ENCODE measurements around the gene GJB3.

The GJB3 gene

GRCh38 chr1:34828611-34829010 is 47.6 kb downstream of the GJB3 start:
- no peak overlapping the region for H3K27ac ChIP-seq (ENCODE audit: low read depth, low read length)
- no peaks in the 10 kb centered on the region for H3K79me2 ChIP-seq (ENCODE audit: control insufficient read depth, low read length)

GRCh38 chr1:34829250-34829649 is 48.2 kb downstream of the GJB3 start:
- Histone ChIP-seq H3K27me3 (ENCODE audit: control insufficient read depth, low read length) (no peaks in the 10 kb centered on the region), H3K36me3 (ENCODE audit: control insufficient read depth, low read length) (no peaks in the 10 kb centered on the region), H4K20me1 (ENCODE audit: control insufficient read depth, insufficient read depth, low read depth, low read length) (no peaks in the 10 kb centered on the region), H3K4me1 (ENCODE audit: control insufficient read depth, low read length) (no peaks in the 10 kb centered on the region), H3K9me2 (replicated peaks; ENCODE audit: control insufficient read depth, low read length) (no peaks in the 10 kb centered on the region), H3K4me3 (ENCODE audit: low read length) (no peak overlapping the region), H3K27ac (ENCODE audit: low read depth, low read length) (no peak overlapping the region), H3K9me3 (ENCODE audit: control insufficient read depth, insufficient read depth, low read length) (no peaks in the 10 kb centered on the region), H3K79me2 (ENCODE audit: control insufficient read depth, low read length) (no peaks in the 10 kb centered on the region), H3F3A (ENCODE audit: control insufficient read depth, insufficient read depth) (no peaks in the 10 kb centered on the region), H3K4me2 (ENCODE audit: low read length) (no peak overlapping the region)
- TF ChIP-seq EZH2phosphoT487 (IDR thresholded peaks at IDR 0.05; ENCODE audit: borderline replicate concordance, low read length) = no peak
- TF ChIP-seq, protein P1, sequence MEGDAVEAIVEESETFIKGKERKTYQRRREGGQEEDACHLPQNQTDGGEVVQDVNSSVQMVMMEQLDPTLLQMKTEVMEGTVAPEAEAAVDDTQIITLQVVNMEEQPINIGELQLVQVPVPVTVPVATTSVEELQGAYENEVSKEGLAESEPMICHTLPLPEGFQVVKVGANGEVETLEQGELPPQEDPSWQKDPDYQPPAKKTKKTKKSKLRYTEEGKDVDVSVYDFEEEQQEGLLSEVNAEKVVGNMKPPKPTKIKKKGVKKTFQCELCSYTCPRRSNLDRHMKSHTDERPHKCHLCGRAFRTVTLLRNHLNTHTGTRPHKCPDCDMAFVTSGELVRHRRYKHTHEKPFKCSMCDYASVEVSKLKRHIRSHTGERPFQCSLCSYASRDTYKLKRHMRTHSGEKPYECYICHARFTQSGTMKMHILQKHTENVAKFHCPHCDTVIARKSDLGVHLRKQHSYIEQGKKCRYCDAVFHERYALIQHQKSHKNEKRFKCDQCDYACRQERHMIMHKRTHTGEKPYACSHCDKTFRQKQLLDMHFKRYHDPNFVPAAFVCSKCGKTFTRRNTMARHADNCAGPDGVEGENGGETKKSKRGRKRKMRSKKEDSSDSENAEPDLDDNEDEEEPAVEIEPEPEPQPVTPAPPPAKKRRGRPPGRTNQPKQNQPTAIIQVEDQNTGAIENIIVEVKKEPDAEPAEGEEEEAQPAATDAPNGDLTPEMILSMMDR (IDR thresholded peaks at IDR 0.05; ENCODE audit: low read depth, low read length, poor library complexity, severe bottlenecking) = no peak

More at GRCh38 chr1:34828611-34829010, 47.6 kb downstream of the GJB3 start:
- Histone ChIP-seq H3K4me1 (ENCODE audit: control insufficient read depth, low read length) (no peaks in the 10 kb centered on the region), H3K4me3 (ENCODE audit: low read length) (no peak overlapping the region), H3K27me3 (ENCODE audit: control insufficient read depth, low read length) (no peaks in the 10 kb centered on the region), H3K9me3 (ENCODE audit: control insufficient read depth, insufficient read depth, low read length) (no peaks in the 10 kb centered on the region), H3K4me2 (ENCODE audit: low read length) (no peak overlapping the region), H3F3A (ENCODE audit: control insufficient read depth, insufficient read depth) (no peaks in the 10 kb centered on the region), H3K36me3 (ENCODE audit: control insufficient read depth, low read length) (no peaks in the 10 kb centered on the region), H4K20me1 (ENCODE audit: control insufficient read depth, insufficient read depth, low read depth, low read length) (no peaks in the 10 kb centered on the region), H3K9me2 (replicated peaks; ENCODE audit: control insufficient read depth, low read length) (no peaks in the 10 kb centered on the region)
- no peak for TF ChIP-seq EZH2phosphoT487 (IDR thresholded peaks at IDR 0.05; ENCODE audit: borderline replicate concordance, low read length)
- TF ChIP-seq, protein P1 (IDR thresholded peaks at IDR 0.05; ENCODE audit: low read depth, low read length, poor library complexity, severe bottlenecking) = no peak

DNA sequence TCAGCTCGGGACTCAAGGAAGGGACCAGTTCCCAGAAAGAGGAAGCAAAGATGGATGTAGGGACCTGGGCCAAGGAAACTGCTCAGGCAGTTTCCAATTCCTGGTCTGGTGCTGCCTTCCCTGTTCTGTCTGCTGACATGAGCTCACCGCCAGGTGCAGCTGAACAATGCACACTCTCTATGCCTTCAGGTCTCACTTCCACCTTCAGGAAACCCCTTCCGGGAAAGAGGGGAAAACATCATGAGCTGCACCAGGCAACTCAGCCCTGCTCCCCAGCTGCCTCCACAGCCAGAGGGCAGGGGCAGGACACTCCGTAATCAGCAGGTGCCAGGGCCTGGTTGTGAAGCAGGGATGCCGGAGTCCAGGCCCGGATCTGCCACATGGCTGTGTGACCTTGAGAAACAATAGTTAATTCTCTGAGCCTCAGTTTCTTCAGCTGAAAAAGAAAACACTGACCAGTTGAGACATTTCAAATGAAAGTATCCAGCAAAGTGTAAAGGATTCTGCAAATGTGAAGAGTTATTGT is 50.8 kb downstream of the GJB3 start:
- no peaks in the 10 kb centered on the region for H3K9me2 ChIP-seq (replicated peaks; ENCODE audit: control insufficient read depth, low read length)
- H3K79me2 ChIP-seq (ENCODE audit: control insufficient read depth, low read length) = no peaks in the 10 kb centered on the region
- H3F3A ChIP-seq (ENCODE audit: control insufficient read depth, insufficient read depth) = no peaks in the 10 kb centered on the region
- no peak overlapping the region for H3K27ac ChIP-seq (ENCODE audit: low read depth, low read length)
- no peak overlapping the region for H3K4me2 ChIP-seq (ENCODE audit: low read length)
- no peaks in the 10 kb centered on the region for H3K27me3 ChIP-seq (ENCODE audit: control insufficient read depth, low read length)
- H4K20me1 ChIP-seq (ENCODE audit: control insufficient read depth, insufficient read depth, low read depth, low read length) = no peaks in the 10 kb centered on the region
- no peaks in the 10 kb centered on the region for H3K9me3 ChIP-seq (ENCODE audit: control insufficient read depth, insufficient read depth, low read length)
- no peaks in the 10 kb centered on the region for H3K36me3 ChIP-seq (ENCODE audit: control insufficient read depth, low read length)
- no peaks in the 10 kb centered on the region for H3K4me1 ChIP-seq (ENCODE audit: control insufficient read depth, low read length)
- TF ChIP-seq EZH2phosphoT487 (IDR thresholded peaks at IDR 0.05; ENCODE audit: borderline replicate concordance, low read length) = no peak
- TF ChIP-seq, protein P1 (IDR thresholded peaks at IDR 0.05; ENCODE audit: low read depth, low read length, poor library complexity, severe bottlenecking) = no peak
- no peak overlapping the region for H3K4me3 ChIP-seq (ENCODE audit: low read length)
